GM12878 (cell line): ENCODE measurements around the gene MRPL42. TPM values are rescaled to one million over a fixed set of nuclear protein-coding genes. Genes with fewer than 3 reads are reported as not detected.

Experiments used
- ATAC-seq: fragments of 200-7000 bp; cut with Tn5 transposase; 3 replicates; pipeline ENCODE4 v1.9.1; 2020; ENCODE audit warnings: mild to moderate bottlenecking, moderate library complexity
- BruUV-seq: library from RNA; stranded (reverse); fragments of 400-500 nt; replicated peaks from 2 replicates; lab custom pipeline; 2021; lab: Mats Ljungman, UMichigan
- CTCF ChIA-PET: fragments of 300-600 bp; sonication (Branson Sonifier 250); formaldehyde crosslinking; extraction: SDS; loops from one replicate; lab custom pipeline; 2021; ENCODE audit warnings: inconsistent platforms; lab: Yijun Ruan, JAX
- POLR2A ChIA-PET: fragments of 350-600 bp; formaldehyde crosslinking; extraction: SDS; loops from one replicate; lab custom pipeline; 2021; ENCODE audit warnings: inconsistent platforms; lab: Charles Lee
- RAD21 ChIA-PET: fragments of 300-600 bp; sonication (Branson Sonifier 250); formaldehyde crosslinking; loops from one replicate; lab custom pipeline; 2023; ENCODE audit warnings: antibody characterized with exemption; ENCODE audit not compliant: unreplicated experiment; lab: Charles Lee
- SMC1A ChIA-PET: fragments of 300-600 bp; sonication (Branson Sonifier 250); formaldehyde crosslinking; loops from one replicate; lab custom pipeline; 2023; ENCODE audit not compliant: unreplicated experiment, uncharacterized antibody; lab: Charles Lee
- DNase-seq: peaks from one replicate; pipeline ENCODE4 v3.0.0-alpha.2; 2011; ENCODE audit warnings: low read depth, low spot score
- FAIRE-seq: peaks from 3 replicates; lab custom pipeline; 2011; peaks lifted over from hg19 to GRCh38; lab: Jason Lieb, UNC
- H2AFZ ChIP-seq: 2 replicates; pipeline ENCODE4 v1.6.0; 2011; ENCODE audit warnings: low read depth, low read length, control low read depth; ENCODE audit not compliant: control insufficient read depth
- H3K27ac ChIP-seq: 2 replicates; pipeline ENCODE4 v1.5.1; 2011; ENCODE audit warnings: control low read depth; ENCODE audit not compliant: control insufficient read depth, insufficient read depth
- H3K27me3 ChIP-seq, 2 experiments: replicated peaks in 1 of 2; 2 replicates each; pipeline versions ENCODE4 v1.6.0 to v1.6.1; 2011; ENCODE audit warnings: low read length in 1 of 2; ENCODE audit not compliant: control insufficient read depth in 2 of 2, insufficient read depth in 2 of 2
- H3K36me3 ChIP-seq, 2 experiments: 2 replicates each; pipeline ENCODE4 v1.5.1; 2011; ENCODE audit warnings: low read length in 1 of 2; ENCODE audit not compliant: control insufficient read depth in 2 of 2, insufficient read depth in 2 of 2
- H3K4me1 ChIP-seq: 2 replicates; pipeline ENCODE4 v1.6.1; 2011; ENCODE audit warnings: mild to moderate bottlenecking, low read length, moderate library complexity, mixed read lengths; ENCODE audit not compliant: control insufficient read depth, insufficient read depth
- H3K4me2 ChIP-seq: 2 replicates; pipeline ENCODE4 v1.6.0; 2011; ENCODE audit warnings: control low read depth; ENCODE audit not compliant: control insufficient read depth, insufficient read depth
- H3K4me3 ChIP-seq: fragments of 200-600 bp; sonication (generic); 2 replicates; pipeline ENCODE4 v1.5.1; 2016
- H3K79me2 ChIP-seq: 2 replicates; pipeline ENCODE4 v1.6.0; 2011; ENCODE audit warnings: low read length; ENCODE audit not compliant: control insufficient read depth, insufficient read depth
- H3K9ac ChIP-seq: 2 replicates; pipeline ENCODE4 v1.8.0; 2011; ENCODE audit warnings: low read length, control low read depth, mixed read lengths; ENCODE audit not compliant: control insufficient read depth, insufficient read depth
- H3K9me3 ChIP-seq: replicated peaks from 3 replicates; pipeline ENCODE4 v1.5.1; 2011; ENCODE audit warnings: mild to moderate bottlenecking, low read length; ENCODE audit not compliant: control insufficient read depth, insufficient read depth
- H4K20me1 ChIP-seq: 2 replicates; pipeline ENCODE4 v1.6.0; 2011; ENCODE audit not compliant: control insufficient read depth, insufficient read depth
- BCLAF1 ChIP-seq: fragments of 450-650 bp; IDR thresholded peaks from 2 replicates; pipeline ENCODE4 v1.6.1; 2017; ENCODE audit warnings: antibody characterized with exemption, mild to moderate bottlenecking, moderate library complexity
- BMI1 ChIP-seq: fragments of 450-650 bp; IDR thresholded peaks from 2 replicates; pipeline ENCODE4 v1.6.1; 2016; ENCODE audit warnings: mild to moderate bottlenecking, moderate library complexity, borderline replicate concordance
- CTCF ChIP-seq, 3 experiments: IDR thresholded peaks in 2 of 3; conservative IDR thresholded peaks in 1 of 3; 2 replicates each; pipeline ENCODE4 v1.5.1; 2011; ENCODE audit warnings: low read depth in 3 of 3, low read length in 3 of 3, mild to moderate bottlenecking in 3 of 3, control low read depth in 2 of 3, moderate library complexity in 2 of 3, inconsistent platforms in 1 of 3, mixed read lengths in 1 of 3; ENCODE audit not compliant: control insufficient read depth in 2 of 3, insufficient read depth in 1 of 3; ENCODE audit errors: extremely low read depth in 1 of 3
- DPF2 ChIP-seq: fragments of 450-650 bp; IDR thresholded peaks from 2 replicates; pipeline ENCODE4 v1.6.1; 2017; ENCODE audit warnings: mild to moderate bottlenecking
- ELK1 ChIP-seq: IDR thresholded peaks from 2 replicates; pipeline ENCODE4 v1.6.1; 2012; ENCODE audit warnings: low read depth, low read length, improper control_type of control experiment
- GABPA ChIP-seq: IDR thresholded peaks from 2 replicates; pipeline ENCODE4 v1.6.1; 2014; ENCODE audit warnings: antibody characterized with exemption, low read depth, mild to moderate bottlenecking, inconsistent platforms
- JUND ChIP-seq: IDR thresholded peaks from 2 replicates; pipeline ENCODE4 v1.6.1; 2012; ENCODE audit warnings: low read depth, mild to moderate bottlenecking, low read length, improper control_type of control experiment, moderate library complexity
- KLF5 ChIP-seq: fragments of 450-650 bp; IDR thresholded peaks from 2 replicates; pipeline ENCODE4 v1.6.1; 2014; ENCODE audit warnings: mild to moderate bottlenecking; ENCODE audit not compliant: partially characterized antibody
- MYB ChIP-seq: fragments of 150-350 bp; IDR thresholded peaks from 2 replicates; pipeline ENCODE4 v1.6.1; 2014; ENCODE audit warnings: mild to moderate bottlenecking, low read depth, low read length, borderline replicate concordance
- NKRF ChIP-seq: fragments of 450-650 bp; conservative IDR thresholded peaks from 2 replicates; pipeline ENCODE4 v1.6.1; 2017; ENCODE audit warnings: mild to moderate bottlenecking, moderate library complexity
- NR2F1 ChIP-seq: fragments of 450-650 bp; conservative IDR thresholded peaks from 2 replicates; pipeline ENCODE4 v1.6.1; 2017; ENCODE audit warnings: mild to moderate bottlenecking
- SUPT20H ChIP-seq: IDR thresholded peaks from 2 replicates; pipeline ENCODE4 v1.6.1; 2011; ENCODE audit warnings: low read depth, mild to moderate bottlenecking, low read length, moderate library complexity, borderline replicate concordance; ENCODE audit not compliant: control insufficient read depth
- TAF1 ChIP-seq: IDR thresholded peaks from 2 replicates; pipeline ENCODE4 v1.6.1; 2011; ENCODE audit warnings: mild to moderate bottlenecking, low read depth, low read length, borderline replicate concordance
- TCF12 ChIP-seq: IDR thresholded peaks from 2 replicates; pipeline ENCODE4 v1.6.1; 2011; ENCODE audit warnings: low read depth, mild to moderate bottlenecking, low read length
- WGBS: methylation state at CpG from one replicate; pipeline ENCODE4 v1.1.6; 2016; ENCODE audit warnings: low lambda C conversion rate; ENCODE audit not compliant: insufficient replicate concordance, insufficient coverage; ENCODE audit errors: missing lambda C conversion rate; 5-methylcytosine and 5-hydroxymethylcytosine counted together
- in situ Hi-C: fragments of 300-500 bp; cut with MboI; formaldehyde crosslinking; loops from 9 replicates; pipeline ENCODE4 v1.14.3; 2018; ENCODE audit warnings: mixed read lengths
- intact Hi-C: fragments of 100-400 bp; cut with micrococcal nuclease; formaldehyde crosslinking; loops from one replicate; pipeline ENCODE4 v1.14.2; 2022; ENCODE audit not compliant: unreplicated experiment
- polyA plus RNA-seq, 11 experiments: library from polyadenylated mRNA; depleted of rRNA in 4 of 11; unstranded in 6 of 11; stranded (reverse) in 5 of 11; fragments of >200 nt; fragmentation: Nextera tagmentation in 4 of 11; fragmentation: Illumina TruSeq in 1 of 11; extraction: Ambion mirVana in 4 of 11; extraction: Trizol in 1 of 11; gene quantifications; 1 replicate in 1 of 11; 2 replicates in 10 of 11; pipeline versions ENCODE4 v1.2.1 to v1.2.3, GENCODE V29; 2011 to 2016; ENCODE audit warnings: inconsistent platforms in 2 of 11, missing spikeins in 2 of 11, low read depth in 1 of 11
- total RNA-seq, 4 experiments: library from RNA; depleted of rRNA in 3 of 4; stranded (reverse); fragments of >200 nt in 3 of 4; fragmentation: Illumina TruSeq in 1 of 4; extraction: Trizol in 1 of 4; gene quantifications; 2 replicates each; pipeline versions ENCODE4 v1.2.1 to v1.2.3, GENCODE V29; 2013 to 2021

Gene MRPL42
- total and polyA plus RNA-seq, 10 of the 15 experiments (the other 5 are each of a cell fraction or from before 2014, with no cell fraction given): 65.1 to 427 (median 126) TPM

- Histone ChIP-seq H4K20me1 (no peaks in the 10 kb centered on the region), H3K36me3 (peaks cover 5 to 24% of the 10 kb centered on the region in 2 experiments)
- TF ChIP-seq GABPA: no peak
- no peak for TF ChIP-seq MYB
- no peak for TF ChIP-seq CTCF (IDR thresholded peaks at IDR 0.05 in 2 of 3, conservative IDR thresholded peaks at IDR 0.05 in 1 of 3; ENCODE audit: control insufficient read depth in 2 of 3, extremely low read depth in 1 of 3, insufficient read depth in 1 of 3, low read depth in 3 of 3, low read length in 3 of 3)
- TF ChIP-seq BCLAF1: no peak
- no peak for TF ChIP-seq DPF2
- TF ChIP-seq JUND: no peak
- no peak for TF ChIP-seq KLF5
- TF ChIP-seq ELK1: no peak
- no peak for TF ChIP-seq TCF12
- no peak for TF ChIP-seq NKRF
- TF ChIP-seq BMI1: no peak
- TF ChIP-seq TAF1: no peak
- no peak for TF ChIP-seq NR2F1
- TF ChIP-seq SUPT20H: no peak
- TF ChIP-seq, all 136 proteins: peak for 0
These were observed 17.1 kb downstream of the MRPL42 start for GRCh38 chr12:93484315-93484981.

More at GRCh38 chr12:93484315-93484981, 17.1 kb downstream of the MRPL42 start:
- WGBS: 93% methylated on average over 8 of the region's 8 CpGs
- Histone ChIP-seq H3K27me3 (no peaks in the 10 kb centered on the region), H2AFZ (no peak overlapping the region), H3K9me3 (no peaks in the 10 kb centered on the region), H3K4me1 (no peaks in the 10 kb centered on the region), H3K79me2 (no peaks in the 10 kb centered on the region), H3K4me2 (no peak overlapping the region), H3K27ac (no peak overlapping the region), H3K9ac (no peak overlapping the region), H3K4me3 (no peak overlapping the region)
- in situ Hi-C loops (no loop called here), intact Hi-C loops (no loop called here)
- POLR2A ChIA-PET: interaction anchor here (0.6 kb wide), 2 partner anchors 12 to 62 kb away, joined by 3 to 5 read pairs; no protein-coding TSS in a partner anchor
- BruUV-seq: no TSS peak
- CTCF ChIA-PET: interaction anchor here (1.3 to 1.9 kb wide), 2 partner anchors 11 to 19 kb away, joined by 4 to 9 read pairs; no protein-coding TSS in a partner anchor
- DNase-seq (no peak), ATAC-seq (no peak), FAIRE-seq (no peak)
- RAD21 ChIA-PET: interaction anchor here (0.7 to 0.8 kb wide), 2 partner anchors 19 to 65 kb away, joined by 3 to 5 read pairs; no protein-coding TSS in a partner anchor
- SMC1A ChIA-PET: interaction anchor here (1.2 to 1.7 kb wide), 4 partner anchors 9 to 65 kb away, joined by 3 to 6 read pairs (median 4); no protein-coding TSS in a partner anchor
